T-helper 22 cell (primary cell): ENCODE data around the gene OR5A2.
"Not testable (repeated sequence)": the region's sequence is repeated elsewhere in the genome, so short reads cannot be mapped to it uniquely, and the experiment has no call there.

Experiments used
- DNase-seq: peaks from one replicate; pipeline ENCODE4 v3.0.0-alpha.2; 2020; ENCODE audit warnings: low read depth

The OR5A2 gene

DNA sequence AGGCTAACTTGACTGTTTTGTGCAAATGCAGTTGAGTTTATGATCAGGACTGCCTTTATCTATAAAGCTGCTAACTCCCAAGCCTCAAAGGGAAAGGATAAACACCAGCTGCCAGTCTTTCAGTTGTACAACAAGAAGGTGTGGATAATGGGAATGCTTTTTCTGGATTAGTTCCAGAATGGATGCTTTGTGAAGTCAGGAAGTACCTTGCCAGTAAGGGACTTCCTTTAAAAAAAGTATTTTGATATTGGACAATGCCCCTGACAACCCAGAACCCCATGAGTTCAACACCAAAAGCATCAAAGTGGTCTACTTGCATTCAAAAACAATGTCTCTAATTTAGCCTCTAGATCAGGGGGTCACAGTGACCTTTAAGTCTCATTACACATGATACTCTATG, 32.0 kb downstream of the OR5A2 start:
- no peak for DNase-seq

GRCh38 chr11:59380263-59381059, 45.8 kb downstream of the OR5A2 start:
- no peak for DNase-seq

DNA sequence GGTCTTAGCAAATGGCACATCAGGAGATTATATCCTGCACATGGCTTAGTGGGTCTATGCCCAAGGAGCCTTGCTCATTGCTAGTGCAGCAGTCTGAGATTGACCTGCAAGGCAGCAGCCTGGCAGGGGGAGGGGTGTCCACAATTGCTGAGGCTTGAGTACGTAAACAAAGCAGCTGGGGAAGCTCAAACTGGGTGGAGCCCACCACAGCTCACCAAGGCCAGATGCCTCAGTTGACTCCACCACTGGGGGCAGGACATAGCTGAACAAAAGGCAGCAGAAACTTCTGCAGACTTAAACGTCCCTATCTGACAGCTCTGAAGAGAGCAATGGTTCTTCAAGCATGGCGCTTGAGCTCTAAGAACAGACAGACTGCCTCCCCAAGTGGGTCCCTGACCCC, 53.9 kb downstream of the OR5A2 start:
- not testable (repeated sequence) for DNase-seq

- DNase-seq: no peak
These were observed 57.8 kb downstream of the OR5A2 start for GRCh38 chr11:59368238-59369022.
